OCI-LY1 (cell line): Measurements from ENCODE around the gene SULF2.

ENCODE experiments used
- CTCF ChIP-seq: fragments of 200-600 bp; sonication (generic), shearing (Covaris generic); IDR thresholded peaks from 2 replicates; pipeline ENCODE4 v1.5.1; 2017; ENCODE audit warnings: mild to moderate bottlenecking, antibody characterized with exemption, low read length, moderate library complexity, mixed read lengths
- EZH2 ChIP-seq: fragments of 200-600 bp; sonication (generic), shearing (Covaris generic); IDR thresholded peaks from 2 replicates; pipeline ENCODE4 v1.8.0; 2017; ENCODE audit warnings: borderline replicate concordance, mixed run types, mild to moderate bottlenecking, antibody characterized with exemption, low read length, moderate library complexity, mixed read lengths

- no peak for TF ChIP-seq CTCF
- TF ChIP-seq EZH2: no peak
Observed at GRCh38 chr20:47687095-47687987, 97.9 kb downstream of the SULF2 start.
